ENCODE data around the gene FMN1.

The FMN1 gene

GRCh38 chr15:33218071-33218491 is 23.6 kb upstream of the FMN1 start:
- Histone ChIP-seq H3K4me3 (ENCODE audit: low read length in 2 of 2) (no peak overlapping the region), H3K27ac (ENCODE audit: low read depth in 2 of 2, low read length in 2 of 2) (no peak overlapping the region), H3K4me1 (ENCODE audit: control insufficient read depth in 2 of 2, insufficient read depth in 2 of 2, low read length in 2 of 2) (peaks cover 0 to 2% of the 10 kb centered on the region in 2 donors), H3K27me3 (ENCODE audit: control insufficient read depth in 2 of 2, insufficient read depth in 2 of 2, low read length in 2 of 2) (no peaks in the 10 kb centered on the region), H3K36me3 (ENCODE audit: control insufficient read depth in 2 of 2, insufficient read depth in 2 of 2, low read length in 2 of 2) (no peaks in the 10 kb centered on the region), H3K9me3 (ENCODE audit: control insufficient read depth in 2 of 2, low read length in 2 of 2) (no peaks in the 10 kb centered on the region), H3K9ac (ENCODE audit: low read depth in 1 of 2, low read length in 2 of 2) (no peak overlapping the region)

GRCh38 chr15:33215941-33216872 is 21.7 kb upstream of the FMN1 start:
- peaks cover 0 to 2% of the 10 kb centered on the region in 2 donors for H3K4me1 ChIP-seq (ENCODE audit: control insufficient read depth in 2 of 2, insufficient read depth in 2 of 2, low read length in 2 of 2)
- no peak overlapping the region for H3K4me3 ChIP-seq (ENCODE audit: low read length in 2 of 2)
- H3K27me3 ChIP-seq (ENCODE audit: control insufficient read depth in 2 of 2, insufficient read depth in 2 of 2, low read length in 2 of 2): no peaks in the 10 kb centered on the region
- no peaks in the 10 kb centered on the region for H3K36me3 ChIP-seq (ENCODE audit: control insufficient read depth in 2 of 2, insufficient read depth in 2 of 2, low read length in 2 of 2)
- no peak overlapping the region for H3K27ac ChIP-seq (ENCODE audit: low read depth in 2 of 2, low read length in 2 of 2)
- no peaks in the 10 kb centered on the region for H3K9me3 ChIP-seq (ENCODE audit: control insufficient read depth in 2 of 2, low read length in 2 of 2)
- no peak overlapping the region for H3K9ac ChIP-seq (ENCODE audit: low read depth in 1 of 2, low read length in 2 of 2)

DNA sequence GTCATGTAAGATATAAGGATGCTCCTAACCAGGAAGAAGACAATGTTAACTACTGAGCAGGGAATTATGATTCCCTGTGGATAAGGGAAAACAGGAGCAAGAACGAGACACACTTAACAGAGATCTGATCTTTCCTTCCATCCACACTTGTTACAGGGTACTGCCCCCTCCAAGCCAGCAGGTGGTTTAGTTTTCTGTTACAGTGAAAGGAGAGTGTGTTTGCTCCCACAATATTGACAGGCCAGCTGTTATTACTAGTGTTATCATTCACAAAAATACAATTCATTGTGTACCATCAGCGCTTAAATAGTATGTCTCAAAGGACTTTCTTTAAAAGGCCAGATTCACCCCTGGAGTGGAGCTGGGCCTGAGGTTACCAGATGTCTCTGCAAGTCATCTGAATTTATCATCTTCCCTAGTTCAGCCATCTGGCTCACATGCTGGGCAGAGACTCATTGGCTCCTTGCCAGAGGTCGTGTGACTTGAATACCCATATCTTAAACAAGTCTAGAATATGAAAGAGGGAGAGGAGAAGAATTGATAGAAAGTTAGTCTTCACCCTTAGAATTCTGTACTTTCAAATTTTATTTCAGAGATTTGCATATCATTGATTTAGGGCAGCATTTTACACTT is 16.8 kb upstream of the FMN1 start:
- H3K27me3 ChIP-seq (ENCODE audit: control insufficient read depth in 2 of 2, insufficient read depth in 2 of 2, low read length in 2 of 2): no peaks in the 10 kb centered on the region
- no peak overlapping the region for H3K9ac ChIP-seq (ENCODE audit: low read depth in 1 of 2, low read length in 2 of 2)
- H3K4me1 ChIP-seq (ENCODE audit: control insufficient read depth in 2 of 2, insufficient read depth in 2 of 2, low read length in 2 of 2): no peaks in the 10 kb centered on the region
- H3K27ac ChIP-seq (ENCODE audit: low read depth in 2 of 2, low read length in 2 of 2): no peak overlapping the region
- H3K36me3 ChIP-seq (ENCODE audit: control insufficient read depth in 2 of 2, insufficient read depth in 2 of 2, low read length in 2 of 2): no peaks in the 10 kb centered on the region
- H3K9me3 ChIP-seq (ENCODE audit: control insufficient read depth in 2 of 2, low read length in 2 of 2): no peaks in the 10 kb centered on the region
- H3K4me3 ChIP-seq (ENCODE audit: low read length in 2 of 2): no peak overlapping the region

DNA sequence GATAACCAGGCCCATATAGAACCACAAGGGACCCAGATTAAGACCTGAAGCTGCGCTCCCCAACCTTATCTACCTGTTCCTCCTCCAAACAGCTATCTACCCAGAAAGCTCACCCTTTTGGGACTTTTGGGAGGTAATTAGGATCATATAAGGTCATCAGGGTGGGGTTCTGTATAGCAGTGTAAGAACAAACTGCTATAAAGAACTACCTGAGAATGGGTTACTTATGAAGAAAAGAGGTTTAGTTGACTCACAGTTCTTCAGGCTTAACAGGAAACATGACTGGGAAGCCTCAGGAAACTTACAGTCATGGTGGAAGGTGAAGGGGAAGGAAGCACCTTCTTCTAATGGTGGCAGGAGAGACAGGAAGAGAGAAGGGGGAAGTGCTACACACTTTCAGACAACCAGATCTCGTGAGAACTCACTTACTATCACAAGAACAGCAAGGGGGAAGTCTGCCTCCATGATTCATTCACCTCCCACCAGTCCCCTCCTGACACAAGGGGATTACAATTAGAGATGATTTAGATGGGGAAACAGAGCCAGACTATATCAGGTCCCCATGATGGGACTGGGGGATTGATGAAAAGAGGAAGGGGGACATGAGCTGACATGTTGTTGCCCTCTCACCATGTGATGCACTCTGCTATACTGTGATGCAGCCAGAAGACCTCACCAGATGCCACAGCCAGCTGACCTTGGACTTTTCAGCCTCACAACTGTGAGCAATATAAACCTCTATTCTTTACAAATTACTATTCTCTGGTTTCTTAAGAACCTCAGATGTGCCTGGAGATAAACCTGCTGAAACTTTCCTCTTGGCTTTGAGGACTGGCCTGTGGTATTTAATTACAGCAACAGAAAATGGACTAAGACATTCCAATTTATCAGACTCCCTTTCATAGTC is 15.3 kb upstream of the FMN1 start:
- no peak overlapping the region for H3K9ac ChIP-seq (ENCODE audit: low read depth in 1 of 2, low read length in 2 of 2)

DNA sequence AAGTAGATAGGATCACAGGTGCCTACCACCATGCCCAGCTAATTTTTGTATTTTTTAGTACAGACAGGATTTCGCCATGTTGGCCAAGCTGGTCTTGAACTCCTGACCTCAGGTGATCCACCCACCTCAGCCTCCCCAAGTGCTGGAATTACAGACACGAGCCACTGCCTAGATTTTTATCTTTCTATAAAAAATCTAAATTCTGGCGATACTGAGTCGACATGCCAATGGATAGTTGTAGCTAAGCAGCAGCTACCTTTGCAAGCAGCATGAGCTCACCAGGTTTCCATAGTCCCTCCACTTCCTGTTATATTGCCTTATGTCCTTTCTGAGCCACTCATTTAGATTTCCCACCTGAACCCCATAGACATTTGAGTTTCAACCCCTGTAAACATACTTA is 13.1 kb upstream of the FMN1 start:
- Histone ChIP-seq H3K36me3 (ENCODE audit: control insufficient read depth in 2 of 2, insufficient read depth in 2 of 2, low read length in 2 of 2) (no peaks in the 10 kb centered on the region), H3K9me3 (ENCODE audit: control insufficient read depth in 2 of 2, low read length in 2 of 2) (no peaks in the 10 kb centered on the region), H3K4me1 (ENCODE audit: control insufficient read depth in 2 of 2, insufficient read depth in 2 of 2, low read length in 2 of 2) (no peaks in the 10 kb centered on the region), H3K27ac (ENCODE audit: low read depth in 2 of 2, low read length in 2 of 2) (no peak overlapping the region), H3K9ac (ENCODE audit: low read depth in 1 of 2, low read length in 2 of 2) (no peak overlapping the region), H3K27me3 (ENCODE audit: control insufficient read depth in 2 of 2, insufficient read depth in 2 of 2, low read length in 2 of 2) (no peaks in the 10 kb centered on the region), H3K4me3 (ENCODE audit: low read length in 2 of 2) (no peak overlapping the region)

More for the DNA sequence above, 15.3 kb upstream of the FMN1 start:
- Histone ChIP-seq H3K27me3 (ENCODE audit: control insufficient read depth in 2 of 2, insufficient read depth in 2 of 2, low read length in 2 of 2) (no peaks in the 10 kb centered on the region), H3K36me3 (ENCODE audit: control insufficient read depth in 2 of 2, insufficient read depth in 2 of 2, low read length in 2 of 2) (no peaks in the 10 kb centered on the region), H3K4me1 (ENCODE audit: control insufficient read depth in 2 of 2, insufficient read depth in 2 of 2, low read length in 2 of 2) (no peaks in the 10 kb centered on the region), H3K9me3 (ENCODE audit: control insufficient read depth in 2 of 2, low read length in 2 of 2) (no peaks in the 10 kb centered on the region), H3K27ac (ENCODE audit: low read depth in 2 of 2, low read length in 2 of 2) (no peak overlapping the region), H3K4me3 (ENCODE audit: low read length in 2 of 2) (no peak overlapping the region)

GRCh38 chr15:33206366-33206765 is 11.9 kb upstream of the FMN1 start:
- H3K27me3 ChIP-seq (ENCODE audit: control insufficient read depth in 2 of 2, insufficient read depth in 2 of 2, low read length in 2 of 2): no peaks in the 10 kb centered on the region
- no peak overlapping the region for H3K4me3 ChIP-seq (ENCODE audit: low read length in 2 of 2)
- no peaks in the 10 kb centered on the region for H3K36me3 ChIP-seq (ENCODE audit: control insufficient read depth in 2 of 2, insufficient read depth in 2 of 2, low read length in 2 of 2)
- H3K27ac ChIP-seq (ENCODE audit: low read depth in 2 of 2, low read length in 2 of 2): no peak overlapping the region
- H3K9me3 ChIP-seq (ENCODE audit: control insufficient read depth in 2 of 2, low read length in 2 of 2): no peaks in the 10 kb centered on the region
- peaks cover 0 to 4% of the 10 kb centered on the region in 2 donors for H3K4me1 ChIP-seq (ENCODE audit: control insufficient read depth in 2 of 2, insufficient read depth in 2 of 2, low read length in 2 of 2)
- H3K9ac ChIP-seq (ENCODE audit: low read depth in 1 of 2, low read length in 2 of 2): no peak overlapping the region

GRCh38 chr15:33204926-33205325 is 10.4 kb upstream of the FMN1 start:
- Histone ChIP-seq H3K9ac (ENCODE audit: low read depth in 1 of 2, low read length in 2 of 2) (no peak overlapping the region), H3K4me1 (ENCODE audit: control insufficient read depth in 2 of 2, insufficient read depth in 2 of 2, low read length in 2 of 2) (peaks cover 0 to 4% of the 10 kb centered on the region in 2 donors), H3K27me3 (ENCODE audit: control insufficient read depth in 2 of 2, insufficient read depth in 2 of 2, low read length in 2 of 2) (no peaks in the 10 kb centered on the region), H3K36me3 (ENCODE audit: control insufficient read depth in 2 of 2, insufficient read depth in 2 of 2, low read length in 2 of 2) (no peaks in the 10 kb centered on the region), H3K27ac (ENCODE audit: low read depth in 2 of 2, low read length in 2 of 2) (no peak overlapping the region), H3K9me3 (ENCODE audit: control insufficient read depth in 2 of 2, low read length in 2 of 2) (no peaks in the 10 kb centered on the region), H3K4me3 (ENCODE audit: low read length in 2 of 2) (no peak overlapping the region)

DNA sequence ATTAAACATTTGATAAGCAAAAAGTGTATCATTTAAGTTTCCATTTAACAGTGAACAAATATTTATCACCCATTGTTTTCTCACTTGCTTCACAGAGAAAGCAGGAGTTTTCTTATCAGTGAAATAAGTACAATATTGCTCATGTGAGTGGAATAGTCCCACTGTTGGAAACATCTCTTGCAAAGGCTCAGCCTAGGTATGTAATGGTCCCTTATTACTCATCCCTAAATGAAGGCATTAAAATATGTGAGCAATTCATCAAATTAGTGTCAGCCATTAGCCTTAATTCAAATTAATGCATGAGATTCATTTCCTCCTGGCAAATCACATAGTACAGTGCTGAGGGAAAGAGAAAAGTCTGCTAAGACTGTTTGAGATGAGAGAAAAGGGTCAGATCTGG is 9.6 kb upstream of the FMN1 start:
- Histone ChIP-seq H3K27ac (ENCODE audit: low read depth in 2 of 2, low read length in 2 of 2) (no peak overlapping the region), H3K4me1 (ENCODE audit: control insufficient read depth in 2 of 2, insufficient read depth in 2 of 2, low read length in 2 of 2) (peaks cover 0 to 4% of the 10 kb centered on the region in 2 donors), H3K9ac (ENCODE audit: low read depth in 1 of 2, low read length in 2 of 2) (no peak overlapping the region), H3K9me3 (ENCODE audit: control insufficient read depth in 2 of 2, low read length in 2 of 2) (no peaks in the 10 kb centered on the region), H3K36me3 (ENCODE audit: control insufficient read depth in 2 of 2, insufficient read depth in 2 of 2, low read length in 2 of 2) (no peaks in the 10 kb centered on the region), H3K4me3 (ENCODE audit: low read length in 2 of 2) (no peak overlapping the region), H3K27me3 (ENCODE audit: control insufficient read depth in 2 of 2, insufficient read depth in 2 of 2, low read length in 2 of 2) (no peaks in the 10 kb centered on the region)

GRCh38 chr15:33201491-33202231 is 7.1 kb upstream of the FMN1 start:
- H3K4me3 ChIP-seq (ENCODE audit: low read length in 2 of 2): peak overlapping the region; percentile 15 to 55
- no peak overlapping the region for H3K27ac ChIP-seq (ENCODE audit: low read depth in 2 of 2, low read length in 2 of 2)
- H3K9ac ChIP-seq (ENCODE audit: low read depth in 1 of 2, low read length in 2 of 2): peak overlapping the region in 1 of 2 donors; percentile 2
- no peaks in the 10 kb centered on the region for H3K9me3 ChIP-seq (ENCODE audit: control insufficient read depth in 2 of 2, low read length in 2 of 2)
- H3K27me3 ChIP-seq (ENCODE audit: control insufficient read depth in 2 of 2, insufficient read depth in 2 of 2, low read length in 2 of 2): no peaks in the 10 kb centered on the region
- peaks cover 0 to 4% of the 10 kb centered on the region in 2 donors for H3K4me1 ChIP-seq (ENCODE audit: control insufficient read depth in 2 of 2, insufficient read depth in 2 of 2, low read length in 2 of 2)
- H3K36me3 ChIP-seq (ENCODE audit: control insufficient read depth in 2 of 2, insufficient read depth in 2 of 2, low read length in 2 of 2): no peaks in the 10 kb centered on the region
